DOHH2 (cell line): ENCODE measurements around the gene MON2.
"Not testable (repeated sequence)": the region's sequence is repeated elsewhere in the genome, so short reads cannot be mapped to it uniquely, and the experiment has no call there.

ENCODE experiments used
- H3F3A ChIP-seq: fragments of 200-600 bp; sonication (generic), shearing (Covaris generic); 2 replicates; pipeline ENCODE4 v1.6.0; 2016; ENCODE audit warnings: antibody characterized with exemption, mild to moderate bottlenecking; ENCODE audit not compliant: control insufficient read depth, insufficient read depth
- H3K27ac ChIP-seq: fragments of 200-600 bp; sonication (generic); 2 replicates; pipeline ENCODE4 v1.5.1; 2014; ENCODE audit warnings: low read depth, mild to moderate bottlenecking, low read length, moderate library complexity
- H3K27me3 ChIP-seq: fragments of 200-600 bp; sonication (generic); 2 replicates; pipeline ENCODE4 v1.6.1; 2014; ENCODE audit warnings: mild to moderate bottlenecking, low read length, mixed read lengths; ENCODE audit not compliant: control insufficient read depth
- H3K36me3 ChIP-seq: fragments of 200-600 bp; sonication (generic); 2 replicates; pipeline ENCODE4 v1.6.1; 2014; ENCODE audit warnings: mild to moderate bottlenecking, low read length, moderate library complexity, mixed read lengths; ENCODE audit not compliant: control insufficient read depth
- H3K4me1 ChIP-seq: fragments of 200-600 bp; sonication (generic); 2 replicates; pipeline ENCODE4 v1.6.1; 2014; ENCODE audit warnings: mild to moderate bottlenecking, low read length, mixed read lengths; ENCODE audit not compliant: control insufficient read depth
- H3K4me2 ChIP-seq: fragments of 200-600 bp; sonication (generic); 2 replicates; pipeline ENCODE4 v1.6.0; 2014; ENCODE audit warnings: mild to moderate bottlenecking, low read length, moderate library complexity
- H3K4me3 ChIP-seq: fragments of 200-600 bp; sonication (generic); 2 replicates; pipeline ENCODE4 v1.5.1; 2014; ENCODE audit warnings: mild to moderate bottlenecking, low read length, mixed read lengths
- H3K79me2 ChIP-seq: fragments of 200-600 bp; sonication (generic); 2 replicates; pipeline ENCODE4 v1.6.1; 2014; ENCODE audit warnings: mild to moderate bottlenecking, low read length, mixed read lengths; ENCODE audit not compliant: control insufficient read depth
- H3K9me2 ChIP-seq: fragments of 200-600 bp; sonication (generic); replicated peaks from 2 replicates; pipeline ENCODE4 v1.6.1; 2014; ENCODE audit warnings: mild to moderate bottlenecking, low read length, mixed read lengths; ENCODE audit not compliant: control insufficient read depth
- H3K9me3 ChIP-seq: fragments of 200-600 bp; sonication (generic); 2 replicates; pipeline ENCODE4 v1.6.1; 2014; ENCODE audit warnings: antibody characterized with exemption, low read length, mixed read lengths; ENCODE audit not compliant: control insufficient read depth, insufficient read depth
- H4K20me1 ChIP-seq: fragments of 200-600 bp; sonication (generic); 2 replicates; pipeline ENCODE4 v1.6.0; 2014; ENCODE audit warnings: low read depth, mild to moderate bottlenecking, antibody characterized with exemption, low read length, moderate library complexity; ENCODE audit not compliant: control insufficient read depth, insufficient read depth
- EZH2phosphoT487 ChIP-seq: fragments of 200-600 bp; sonication (generic); IDR thresholded peaks from 2 replicates; pipeline ENCODE4 v1.6.1; 2017; ENCODE audit warnings: borderline replicate concordance, mild to moderate bottlenecking, antibody characterized with exemption, low read length, moderate library complexity, mixed read lengths
- TF ChIP-seq, protein P1 (sequence below): fragments of 200-600 bp; sonication (generic); IDR thresholded peaks from one replicate; pipeline ENCODE4 v1.5.1; 2014; ENCODE audit warnings: antibody characterized with exemption, mild to moderate bottlenecking, low read depth, low read length; ENCODE audit not compliant: poor library complexity, severe bottlenecking

MON2 gene

GRCh38 chr12:62543741-62544140 lies 77.1 kb downstream of the MON2 start:
- Histone ChIP-seq H4K20me1 (no peaks in the 10 kb centered on the region), H3K79me2 (no peaks in the 10 kb centered on the region), H3K9me2 (no peaks in the 10 kb centered on the region), H3K27me3 (no peaks in the 10 kb centered on the region), H3K4me1 (peaks cover 9% of the 10 kb centered on the region), H3K4me3 (no peak overlapping the region), H3K4me2 (no peak overlapping the region), H3K36me3 (peaks cover 34% of the 10 kb centered on the region), H3F3A (no peaks in the 10 kb centered on the region), H3K27ac (no peak overlapping the region), H3K9me3 (no peaks in the 10 kb centered on the region)
- no peak for TF ChIP-seq EZH2phosphoT487
- TF ChIP-seq, protein P1, sequence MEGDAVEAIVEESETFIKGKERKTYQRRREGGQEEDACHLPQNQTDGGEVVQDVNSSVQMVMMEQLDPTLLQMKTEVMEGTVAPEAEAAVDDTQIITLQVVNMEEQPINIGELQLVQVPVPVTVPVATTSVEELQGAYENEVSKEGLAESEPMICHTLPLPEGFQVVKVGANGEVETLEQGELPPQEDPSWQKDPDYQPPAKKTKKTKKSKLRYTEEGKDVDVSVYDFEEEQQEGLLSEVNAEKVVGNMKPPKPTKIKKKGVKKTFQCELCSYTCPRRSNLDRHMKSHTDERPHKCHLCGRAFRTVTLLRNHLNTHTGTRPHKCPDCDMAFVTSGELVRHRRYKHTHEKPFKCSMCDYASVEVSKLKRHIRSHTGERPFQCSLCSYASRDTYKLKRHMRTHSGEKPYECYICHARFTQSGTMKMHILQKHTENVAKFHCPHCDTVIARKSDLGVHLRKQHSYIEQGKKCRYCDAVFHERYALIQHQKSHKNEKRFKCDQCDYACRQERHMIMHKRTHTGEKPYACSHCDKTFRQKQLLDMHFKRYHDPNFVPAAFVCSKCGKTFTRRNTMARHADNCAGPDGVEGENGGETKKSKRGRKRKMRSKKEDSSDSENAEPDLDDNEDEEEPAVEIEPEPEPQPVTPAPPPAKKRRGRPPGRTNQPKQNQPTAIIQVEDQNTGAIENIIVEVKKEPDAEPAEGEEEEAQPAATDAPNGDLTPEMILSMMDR = no peak

DNA sequence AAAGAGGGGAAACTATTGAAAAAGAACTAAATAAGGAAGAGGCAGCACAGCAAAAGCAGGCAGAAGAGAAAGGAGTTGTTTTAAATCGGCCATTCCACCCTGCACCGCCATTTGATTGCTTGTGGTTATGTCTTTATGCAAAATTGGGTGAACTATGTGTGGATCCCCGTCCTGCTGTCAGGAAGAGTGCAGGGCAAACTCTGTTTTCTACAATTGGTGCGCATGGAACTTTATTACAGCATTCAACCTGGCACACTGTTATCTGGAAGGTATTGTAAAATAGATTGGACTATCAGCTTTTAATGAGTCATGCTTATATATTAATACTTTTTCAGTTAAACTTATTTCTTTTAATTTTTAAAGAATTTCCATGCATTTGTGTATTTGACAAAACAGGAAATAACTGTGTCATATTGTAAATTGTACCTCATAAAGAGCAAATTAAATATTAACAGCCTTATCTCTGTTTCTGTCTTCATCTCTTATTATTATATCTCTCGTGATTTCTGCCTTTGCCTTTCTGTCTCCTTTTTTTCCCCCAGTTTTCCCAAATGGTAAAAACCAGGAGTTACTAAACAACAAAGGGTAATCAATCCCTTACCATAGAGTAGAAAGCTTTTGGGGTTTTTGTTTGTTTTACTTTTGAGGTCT lies 86.4 kb downstream of the MON2 start:
- no peaks in the 10 kb centered on the region for H3K9me2 ChIP-seq

DNA sequence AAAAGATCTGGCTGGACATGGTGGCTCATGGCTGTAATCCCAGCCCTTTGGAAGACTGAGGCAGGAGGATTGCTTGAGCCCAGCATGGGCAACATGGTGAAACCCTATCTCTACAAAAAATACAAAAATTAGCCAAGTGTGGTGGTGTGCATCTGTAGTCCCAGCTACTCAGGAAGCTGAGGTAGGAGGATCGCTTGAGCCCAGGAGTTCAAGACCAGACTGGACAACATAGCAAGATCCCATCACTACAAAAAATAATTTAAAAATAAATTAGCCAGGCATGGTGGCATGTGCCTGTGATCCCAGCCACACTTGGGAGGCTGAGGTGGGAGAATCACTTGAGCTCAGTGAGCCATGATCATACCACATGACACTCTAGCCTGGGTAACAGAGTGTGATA lies 92.7 kb downstream of the MON2 start:
- not testable (repeated sequence) for H3K4me1 ChIP-seq, H3K9me2 ChIP-seq, H4K20me1 ChIP-seq, H3K79me2 ChIP-seq, H3K9me3 ChIP-seq, H3K4me3 ChIP-seq, H3F3A ChIP-seq, H3K27me3 ChIP-seq, H3K27ac ChIP-seq, H3K4me2 ChIP-seq
- peaks cover 36% of the 10 kb centered on the region for H3K36me3 ChIP-seq

More for the DNA sequence above, 86.4 kb downstream of the MON2 start:
- Histone ChIP-seq H3K79me2 (no peaks in the 10 kb centered on the region), H3K9me3 (no peaks in the 10 kb centered on the region), H3K4me3 (no peak overlapping the region), H3K27me3 (no peaks in the 10 kb centered on the region), H4K20me1 (no peaks in the 10 kb centered on the region), H3K36me3 (peaks cover 31% of the 10 kb centered on the region), H3K27ac (no peak overlapping the region), H3K4me2 (no peak overlapping the region), H3K4me1 (no peaks in the 10 kb centered on the region), H3F3A (no peaks in the 10 kb centered on the region)
- no peak for TF ChIP-seq EZH2phosphoT487
- TF ChIP-seq, protein P1 = no peak

DNA sequence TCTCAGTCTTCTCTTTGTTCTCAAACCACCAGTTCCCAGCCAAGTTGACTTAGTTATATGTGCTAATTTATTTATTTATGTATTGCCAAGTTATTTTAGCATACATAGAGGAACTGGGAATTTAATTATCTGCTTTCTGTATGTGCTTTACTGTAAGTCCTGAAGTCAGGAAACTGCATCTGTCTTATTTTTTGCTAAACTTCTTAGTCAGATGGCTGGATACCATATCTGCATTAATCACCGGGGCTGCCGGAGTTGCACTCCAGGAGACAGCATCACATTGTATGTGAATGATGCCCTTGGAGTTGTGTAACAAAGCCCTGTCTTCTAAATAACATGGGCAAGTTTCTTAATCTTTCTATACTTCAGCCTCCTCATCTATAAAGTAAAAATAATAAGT lies 96.2 kb downstream of the MON2 start:
- no peaks in the 10 kb centered on the region for H3K27me3 ChIP-seq
- H3K27ac ChIP-seq = no peak overlapping the region
- H3K4me2 ChIP-seq = no peak overlapping the region
- H3K4me1 ChIP-seq = no peaks in the 10 kb centered on the region
- H3K9me2 ChIP-seq = no peaks in the 10 kb centered on the region
- H3F3A ChIP-seq = no peaks in the 10 kb centered on the region
- no peak overlapping the region for H3K4me3 ChIP-seq
- TF ChIP-seq, protein P1 = no peak
- TF ChIP-seq EZH2phosphoT487 = no peak
- peaks cover 42% of the 10 kb centered on the region for H3K36me3 ChIP-seq
- H3K9me3 ChIP-seq = no peaks in the 10 kb centered on the region
- H3K79me2 ChIP-seq = no peaks in the 10 kb centered on the region
- H4K20me1 ChIP-seq = no peaks in the 10 kb centered on the region
